ENCODE measurements around the gene HOXD10.

Gene HOXD10

GRCh38 chr2:176107731-176108181, 8.8 kb upstream of the HOXD10 start:
- DNase-seq = no peak

- no peak for DNase-seq
Observed at GRCh38 chr2:176109192-176109901, 7.2 kb upstream of the HOXD10 start.

GRCh38 chr2:176109946-176110345, 6.6 kb upstream of the HOXD10 start:
- no peak for DNase-seq

GRCh38 chr2:176110415-176111308, 5.9 kb upstream of the HOXD10 start:
- DNase-seq = no peak

- DNase-seq = peak; percentile 90
Observed at GRCh38 chr2:176111309-176111663, 5.3 kb upstream of the HOXD10 start.

GRCh38 chr2:176111846-176112374, 4.7 kb upstream of the HOXD10 start:
- DNase-seq = no peak

- DNase-seq = no peak
Observed at GRCh38 chr2:176112375-176113302, 3.9 kb upstream of the HOXD10 start.

- peak; percentile 94 for DNase-seq
Observed at GRCh38 chr2:176114120-176114929, 2.3 kb upstream of the HOXD10 start.

- no peak for DNase-seq
Observed at GRCh38 chr2:176114930-176115625, 1.5 kb upstream of the HOXD10 start.

- no peak for DNase-seq
Observed at GRCh38 chr2:176117162-176117822, 714 bp downstream of the HOXD10 start.

- no peak for DNase-seq
Observed at GRCh38 chr2:176117823-176118371, 1.3 kb downstream of the HOXD10 start.

GRCh38 chr2:176118601-176119339, 2.2 kb downstream of the HOXD10 start:
- peak; percentile 89 for DNase-seq

- no peak for DNase-seq
Observed at GRCh38 chr2:176120364-176121189, 4.0 kb downstream of the HOXD10 start.

- DNase-seq = no peak
Observed at GRCh38 chr2:176121190-176122051, 4.8 kb downstream of the HOXD10 start.

- no peak for DNase-seq
Observed at GRCh38 chr2:176122052-176122682, 5.6 kb downstream of the HOXD10 start.

GRCh38 chr2:176122683-176123410, 6.3 kb downstream of the HOXD10 start, which contains the start of gene HOXD9:
Gene HOXD9, plus strand, starts transcription at chr2:176122719. Its CDS starts 50 bp downstream, at chr2:176122769.
- no peak for DNase-seq
